GM18505 (cell line): ENCODE measurements around the gene MICU1.
"Not testable (repeated sequence)": the region's sequence is repeated elsewhere in the genome, so short reads cannot be mapped to it uniquely, and the experiment has no call there.

ENCODE experiments used
- ATAC-seq: cut with Tn5 transposase; IDR thresholded peaks from one replicate; pipeline ENCODE4 v1.9.1; 2021; ENCODE audit not compliant: unreplicated experiment
- POLR2A ChIP-seq: IDR thresholded peaks from 4 replicates; pipeline ENCODE4 v1.6.1; 2011; ENCODE audit warnings: borderline replicate concordance; ENCODE audit not compliant: insufficient read depth, insufficient read length; ENCODE audit errors: extremely low read depth

The MICU1 gene

GRCh38 chr10:72563327-72563932 is 62.4 kb downstream of the MICU1 start:
- peak; percentile 68 for ATAC-seq
- TF ChIP-seq POLR2A: no peak

GRCh38 chr10:72561745-72562166 is 64.1 kb downstream of the MICU1 start:
- peak; percentile 47 for ATAC-seq
- TF ChIP-seq POLR2A: no peak

- no peak for ATAC-seq
- no peak for TF ChIP-seq POLR2A
These were observed 68.5 kb downstream of the MICU1 start for GRCh38 chr10:72557362-72557761.

- TF ChIP-seq POLR2A: no peak
- ATAC-seq: no peak
These were observed 73.0 kb downstream of the MICU1 start for GRCh38 chr10:72552857-72553256.

GRCh38 chr10:72550239-72550638 is 75.6 kb downstream of the MICU1 start:
- no peak for TF ChIP-seq POLR2A
- ATAC-seq: no peak

- no peak for ATAC-seq
- TF ChIP-seq POLR2A: no peak
These were observed 80.3 kb downstream of the MICU1 start for GRCh38 chr10:72545546-72545945.

GRCh38 chr10:72543855-72544254 is 82.0 kb downstream of the MICU1 start:
- ATAC-seq: not testable (repeated sequence)

GRCh38 chr10:72542396-72542815 is 83.5 kb downstream of the MICU1 start:
- no peak for TF ChIP-seq POLR2A
- ATAC-seq: no peak

- no peak for ATAC-seq
- TF ChIP-seq POLR2A: no peak
These were observed 84.5 kb downstream of the MICU1 start for GRCh38 chr10:72541337-72541736.

- TF ChIP-seq POLR2A: no peak
- no peak for ATAC-seq
These were observed 85.6 kb downstream of the MICU1 start for GRCh38 chr10:72540193-72540807.

- no peak for ATAC-seq
- TF ChIP-seq POLR2A: no peak
These were observed 86.7 kb downstream of the MICU1 start for GRCh38 chr10:72539137-72539536.

- TF ChIP-seq POLR2A: no peak
- ATAC-seq: no peak
These were observed 100.2 kb downstream of the MICU1 start for GRCh38 chr10:72525689-72526088.

- no peak for TF ChIP-seq POLR2A
- ATAC-seq: no peak
These were observed 100.6 kb downstream of the MICU1 start for GRCh38 chr10:72525277-72525676.

GRCh38 chr10:72524489-72524888 is 101.4 kb downstream of the MICU1 start:
- no peak for TF ChIP-seq POLR2A
- no peak for ATAC-seq
